Amniotic stem cell (primary cell): ENCODE data around the gene ARPC3.
"Not testable (repeated sequence)": the region's sequence is repeated elsewhere in the genome, so short reads cannot be mapped to it uniquely, and the experiment has no call there.

ENCODE experiments used
- DNase-seq: peaks from one replicate; lab custom pipeline; 2025; lab: John Stamatoyannopoulos, UW

The ARPC3 gene

DNA sequence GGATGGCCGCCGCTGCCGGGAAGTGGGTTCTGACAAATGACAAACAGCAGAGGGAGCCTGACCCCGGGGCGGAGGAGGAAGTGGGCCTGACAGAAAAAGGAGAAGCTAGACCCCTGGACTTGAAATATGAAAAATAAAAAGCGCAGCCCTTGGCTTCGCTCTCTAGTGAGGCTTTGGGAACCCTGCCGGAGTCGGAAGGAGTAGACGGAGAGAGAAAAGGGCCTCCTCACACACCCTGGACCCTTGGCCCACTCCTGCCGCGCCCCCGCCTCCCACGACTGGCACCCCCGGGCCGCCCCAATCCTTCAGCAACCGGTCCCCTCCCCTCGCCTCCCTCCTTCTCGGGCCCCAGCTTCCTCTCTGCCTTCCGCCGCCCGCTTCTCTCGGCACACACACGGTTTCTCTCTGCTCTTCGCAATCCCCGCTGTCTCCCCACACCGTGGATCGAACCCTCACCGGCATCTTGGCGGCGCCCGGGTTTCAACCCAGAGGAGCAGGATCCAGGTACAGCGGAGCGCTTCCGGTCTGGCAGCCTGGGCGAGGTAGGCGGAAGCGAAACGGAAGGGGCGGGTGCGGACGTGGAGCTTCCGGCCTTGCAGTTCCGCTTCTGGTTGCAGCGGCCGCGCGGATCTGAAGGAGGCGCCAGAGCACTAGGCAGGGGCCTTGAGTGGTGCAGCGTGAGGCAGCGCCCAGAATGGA is at the start of gene ARPC3:
TSS of gene ARPC3 (minus strand) at position 539 of the 699 bp plus-strand sequence. CDS start at position 462, 77 bp downstream.
- DNase-seq, result peak; percentile 88

- no peak for DNase-seq
Observed at GRCh38 chr12:110498984-110499706, 49.0 kb upstream of the ARPC3 start.

GRCh38 chr12:110475426-110475825 is 25.3 kb upstream of the ARPC3 start:
- DNase-seq, result no peak

DNA sequence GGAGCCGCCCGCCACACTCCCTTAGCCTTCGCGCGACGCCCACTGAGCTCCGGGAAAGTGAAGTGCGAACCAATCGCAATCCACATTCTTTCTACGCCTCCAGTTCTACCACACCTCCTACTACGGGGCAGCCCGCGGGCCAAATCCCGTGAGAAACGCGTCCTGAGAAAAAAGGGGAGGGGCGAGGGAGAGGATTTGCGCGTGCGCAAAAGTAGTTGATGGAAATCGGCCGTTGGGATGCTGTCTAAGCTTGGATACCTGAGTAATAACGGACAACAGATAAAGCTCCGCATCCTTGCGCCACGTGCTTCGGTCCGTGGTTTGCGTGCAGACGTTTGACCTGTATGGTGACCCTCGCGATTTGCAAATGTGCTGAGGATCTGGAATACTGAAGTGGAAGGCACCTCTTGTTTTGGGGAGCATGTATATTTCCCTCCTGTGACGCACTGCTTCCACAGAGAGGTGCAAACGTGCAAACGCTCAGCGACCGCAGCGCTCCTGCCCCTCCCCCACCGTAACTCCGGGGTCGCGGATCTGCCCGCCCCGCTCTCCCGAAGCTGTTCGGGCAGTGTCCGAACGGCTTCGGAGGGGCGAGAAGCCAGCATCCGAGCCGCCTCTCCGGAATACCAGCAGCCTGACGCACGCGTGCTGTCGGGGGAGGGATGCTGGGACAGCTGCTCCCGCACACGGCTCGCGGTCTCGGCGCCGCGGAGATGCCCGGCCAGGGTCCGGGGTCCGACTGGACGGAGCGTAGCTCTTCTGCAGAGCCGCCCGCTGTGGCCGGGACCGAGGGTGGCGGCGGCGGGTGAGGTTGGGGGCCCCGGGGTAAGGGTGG is 18.3 kb upstream of the ARPC3 start, which contains the start of the genes FAM216A and GPN3:
TSS of gene FAM216A (plus strand) at position 632 of the 835 bp plus-strand sequence. CDS start at position 663, 31 bp downstream.
TSS of gene GPN3 (minus strand) at position 44 of the 835 bp plus-strand sequence. CDS start 54 bp downstream, outside the sequence.
- peak; percentile 94 for DNase-seq

GRCh38 chr12:110467847-110468213 is 17.7 kb upstream of the ARPC3 start:
- DNase-seq, result no peak

GRCh38 chr12:110466791-110467190 is 16.7 kb upstream of the ARPC3 start:
- DNase-seq, result no peak

DNA sequence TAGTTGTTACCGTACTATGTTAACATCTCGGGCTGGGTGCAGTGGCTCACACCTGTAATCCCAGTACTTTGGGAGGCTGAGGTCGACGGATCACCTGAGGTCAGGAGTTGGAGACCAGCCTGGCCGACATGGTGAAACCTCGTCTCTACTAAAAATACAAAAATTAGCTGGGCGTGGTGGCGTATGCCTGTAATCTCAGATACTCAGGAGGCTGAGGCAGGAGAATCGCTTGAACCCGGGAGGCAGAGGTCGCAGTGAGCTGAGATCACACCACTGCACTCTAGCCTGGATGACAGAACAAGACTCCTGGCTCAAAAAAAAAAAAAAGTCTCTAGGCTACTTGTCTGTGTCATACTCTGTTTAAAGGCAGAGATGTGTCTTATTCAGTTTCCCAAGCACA is 15.6 kb upstream of the ARPC3 start:
- DNase-seq, result not testable (repeated sequence)

DNA sequence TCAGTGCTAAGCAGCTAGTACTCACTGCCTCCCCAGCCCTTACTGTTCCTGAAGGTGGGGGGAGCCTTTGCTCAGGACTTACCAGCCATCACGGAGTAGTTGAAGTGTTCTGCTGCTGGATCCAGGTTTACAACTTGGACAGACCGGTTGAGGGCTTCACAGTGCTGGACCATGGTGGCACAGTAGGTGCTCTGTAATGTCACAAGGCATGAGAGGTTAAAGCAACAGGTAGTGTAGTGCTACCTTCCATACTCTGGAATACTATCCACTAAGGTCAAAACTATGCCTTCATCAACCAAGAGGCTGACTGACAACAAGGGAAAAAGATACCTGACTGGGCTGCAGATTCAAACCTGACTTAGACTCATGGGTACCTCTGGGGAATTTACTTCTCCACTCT is 14.9 kb upstream of the ARPC3 start:
- no peak for DNase-seq

GRCh38 chr12:110461189-110461588 is 11.1 kb upstream of the ARPC3 start:
- not testable (repeated sequence) for DNase-seq

GRCh38 chr12:110458756-110459155 is 8.6 kb upstream of the ARPC3 start:
- DNase-seq, result no peak

DNA sequence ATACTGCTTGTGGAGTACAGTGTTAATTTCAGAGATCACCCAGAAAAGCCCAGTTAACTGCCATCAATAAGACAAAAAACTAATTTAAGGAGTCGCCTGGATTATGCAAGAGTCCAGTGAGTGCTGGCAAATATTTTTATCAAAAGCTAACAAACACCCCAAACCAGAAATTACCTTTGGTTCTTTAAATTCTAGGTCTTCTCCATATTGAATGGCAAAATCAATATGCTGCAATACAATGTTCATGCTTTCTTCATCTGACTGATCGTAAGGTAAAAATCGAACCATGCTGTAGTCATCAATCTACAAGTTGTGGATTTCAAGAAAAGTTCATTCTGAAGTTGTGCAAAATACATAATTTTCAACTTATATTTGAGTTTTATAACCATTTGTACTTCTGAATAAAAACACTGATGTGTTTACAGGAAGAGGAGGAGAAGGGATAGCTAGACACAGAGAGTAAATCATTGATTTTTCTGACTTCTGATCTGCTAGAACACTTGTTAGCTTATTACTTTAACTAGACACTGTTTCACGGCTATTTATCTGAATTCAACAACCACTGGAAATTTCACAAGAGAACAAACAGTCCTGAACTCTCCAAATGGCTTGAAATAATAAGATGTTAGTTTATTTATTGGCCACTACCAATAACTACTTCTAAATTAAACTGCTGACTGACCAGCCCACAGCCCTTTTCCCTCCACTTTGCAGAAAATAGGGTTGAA is 3.6 kb upstream of the ARPC3 start:
- DNase-seq, result no peak

GRCh38 chr12:110451263-110451662 is 1.1 kb upstream of the ARPC3 start:
- DNase-seq, result no peak

- no peak for DNase-seq
Observed at GRCh38 chr12:110444455-110444854, 5.7 kb downstream of the ARPC3 start.

- DNase-seq, result no peak
Observed at GRCh38 chr12:110436231-110436630, 13.9 kb downstream of the ARPC3 start.

GRCh38 chr12:110431957-110432587 is 18.1 kb downstream of the ARPC3 start:
- DNase-seq, result no peak

DNA sequence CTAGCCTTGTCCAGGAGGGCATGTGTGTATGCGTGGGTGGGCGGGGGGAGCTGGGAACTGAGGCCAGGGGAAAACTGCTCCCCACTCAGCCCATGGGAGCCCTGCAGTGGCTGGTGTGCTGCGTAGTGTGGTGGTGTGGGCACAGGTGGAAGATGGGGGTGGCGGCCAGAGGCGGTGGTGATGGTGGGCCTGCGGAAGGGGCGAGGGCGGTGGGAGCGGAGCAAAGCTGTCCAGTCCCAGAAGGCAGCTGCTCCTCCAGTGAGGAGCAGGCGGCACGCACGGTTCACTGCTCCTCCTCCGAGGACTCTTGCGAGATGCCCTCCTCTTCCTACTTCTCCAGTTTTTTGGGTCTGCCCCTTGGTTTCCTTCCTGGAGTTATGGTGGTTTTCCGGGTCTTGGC is 20.5 kb downstream of the ARPC3 start:
- not testable (repeated sequence) for DNase-seq

GRCh38 chr12:110426406-110426805 is 23.7 kb downstream of the ARPC3 start:
- DNase-seq, result no peak

DNA sequence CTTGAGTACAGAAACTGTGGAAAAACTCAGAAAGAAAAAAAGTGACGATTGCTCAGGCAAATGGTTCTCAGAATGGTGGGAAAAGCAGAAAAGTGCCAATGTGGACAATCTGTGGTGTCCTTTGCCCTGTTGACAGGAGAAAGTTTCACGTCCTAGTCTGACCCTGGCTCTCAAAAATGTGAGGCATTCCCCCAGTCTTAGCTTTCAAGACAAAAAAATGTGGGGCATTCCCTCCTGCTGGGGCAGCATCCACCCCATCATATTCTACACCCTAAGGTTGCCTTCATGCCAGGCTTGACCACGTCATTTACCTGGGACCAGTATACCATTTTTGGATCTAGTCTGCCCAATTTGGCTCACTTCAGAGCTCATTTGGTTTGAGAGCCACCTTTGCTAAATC is 25.9 kb downstream of the ARPC3 start:
- DNase-seq, result no peak

DNA sequence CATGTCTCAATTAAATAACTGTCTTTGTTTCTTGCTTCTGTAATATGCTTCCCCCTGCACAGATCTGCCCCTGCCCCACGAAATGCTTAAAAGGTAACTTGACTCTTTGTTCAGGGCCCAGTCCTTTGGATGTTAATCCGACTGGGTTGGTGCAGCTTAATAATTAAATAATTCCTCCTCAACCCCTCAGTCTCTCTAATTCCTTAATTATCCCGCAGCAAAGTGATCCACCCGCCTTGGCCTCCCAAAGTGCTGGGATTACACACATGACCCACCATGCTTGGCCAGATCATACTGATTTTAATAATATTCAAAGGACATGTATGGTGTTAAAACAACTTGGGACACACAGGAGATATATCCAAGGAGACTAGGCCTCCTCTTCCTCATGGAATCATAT is 28.4 kb downstream of the ARPC3 start:
- no peak for DNase-seq

- no peak for DNase-seq
Observed at GRCh38 chr12:110421159-110421661, 28.9 kb downstream of the ARPC3 start.

- not testable (repeated sequence) for DNase-seq
Observed at GRCh38 chr12:110420644-110421043, 29.5 kb downstream of the ARPC3 start.
